ENCODE measurements around the gene RXRG. TPM values are rescaled to one million over a fixed set of nuclear protein-coding genes. Genes with fewer than 3 reads are reported as not detected.

The RXRG gene
- total RNA-seq, 1 donor from 2014 or later, result not detected

DNA sequence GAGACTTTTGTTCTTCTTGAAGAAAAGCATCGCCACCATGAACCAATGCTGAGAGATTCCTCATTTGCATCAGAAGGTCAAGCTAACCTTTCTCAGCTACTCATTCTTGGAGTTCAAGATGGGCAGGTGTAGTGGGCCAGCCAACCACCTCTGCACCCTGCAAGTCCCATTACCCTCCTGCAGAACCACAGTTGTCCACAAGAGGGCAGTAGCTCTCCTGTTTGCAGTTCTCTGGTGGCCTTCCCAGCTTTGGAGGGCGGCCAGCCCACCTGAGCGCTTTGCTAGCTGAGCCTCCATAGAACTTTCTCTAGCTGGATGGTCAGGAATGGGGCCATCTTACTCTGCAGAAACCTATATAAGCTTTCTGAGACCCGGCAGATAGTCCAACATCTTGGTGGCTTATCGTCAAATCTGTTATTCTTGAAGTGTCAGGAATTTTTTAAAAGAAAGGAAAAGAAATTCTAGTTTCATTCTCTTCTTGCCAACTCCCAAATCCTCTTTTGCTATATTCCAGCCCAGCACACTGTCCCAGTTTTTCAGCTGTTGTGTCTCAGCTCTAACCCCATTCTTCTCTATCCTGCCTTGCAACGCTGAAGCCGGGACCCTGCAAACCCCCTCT, 77.4 kb downstream of the RXRG start:
- Mint-ChIP-seq H3K27ac (ENCODE audit: unreplicated experiment) (no peak overlapping the region), H3K27me3 (ENCODE audit: unreplicated experiment) (peaks cover 45% of the 10 kb centered on the region), H3K4me1 (ENCODE audit: unreplicated experiment) (no peaks in the 10 kb centered on the region)

DNA sequence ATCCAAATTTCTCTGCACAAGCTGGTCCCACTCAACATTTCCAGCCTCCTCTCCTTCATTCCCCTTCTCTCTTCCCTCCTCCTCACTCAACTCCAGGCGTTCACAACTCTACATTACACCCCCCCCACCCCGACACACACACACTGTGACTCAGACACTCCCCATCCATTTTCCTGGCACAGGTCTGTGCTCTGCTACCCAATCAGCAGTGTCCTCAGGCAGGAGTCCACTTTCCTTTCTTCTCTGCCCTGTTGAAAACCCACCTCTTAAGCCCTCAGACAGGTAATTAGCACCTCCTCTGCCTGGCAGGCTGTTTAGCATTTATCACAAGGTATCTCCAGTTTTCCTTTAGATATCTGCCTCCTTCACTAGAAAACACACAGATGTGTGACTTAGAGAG, 79.6 kb downstream of the RXRG start:
- peaks cover 34% of the 10 kb centered on the region for H3K27me3 Mint-ChIP-seq (ENCODE audit: unreplicated experiment)
- H3K4me1 Mint-ChIP-seq (ENCODE audit: unreplicated experiment), result no peaks in the 10 kb centered on the region
- H3K27ac Mint-ChIP-seq (ENCODE audit: unreplicated experiment), result no peak overlapping the region
- H3K36me3 Mint-ChIP-seq (ENCODE audit: unreplicated experiment), result no peaks in the 10 kb centered on the region
- DNase-seq (ENCODE audit: extremely low spot score, unreplicated experiment), result peak; percentile 40
- TF ChIP-seq, protein P1, sequence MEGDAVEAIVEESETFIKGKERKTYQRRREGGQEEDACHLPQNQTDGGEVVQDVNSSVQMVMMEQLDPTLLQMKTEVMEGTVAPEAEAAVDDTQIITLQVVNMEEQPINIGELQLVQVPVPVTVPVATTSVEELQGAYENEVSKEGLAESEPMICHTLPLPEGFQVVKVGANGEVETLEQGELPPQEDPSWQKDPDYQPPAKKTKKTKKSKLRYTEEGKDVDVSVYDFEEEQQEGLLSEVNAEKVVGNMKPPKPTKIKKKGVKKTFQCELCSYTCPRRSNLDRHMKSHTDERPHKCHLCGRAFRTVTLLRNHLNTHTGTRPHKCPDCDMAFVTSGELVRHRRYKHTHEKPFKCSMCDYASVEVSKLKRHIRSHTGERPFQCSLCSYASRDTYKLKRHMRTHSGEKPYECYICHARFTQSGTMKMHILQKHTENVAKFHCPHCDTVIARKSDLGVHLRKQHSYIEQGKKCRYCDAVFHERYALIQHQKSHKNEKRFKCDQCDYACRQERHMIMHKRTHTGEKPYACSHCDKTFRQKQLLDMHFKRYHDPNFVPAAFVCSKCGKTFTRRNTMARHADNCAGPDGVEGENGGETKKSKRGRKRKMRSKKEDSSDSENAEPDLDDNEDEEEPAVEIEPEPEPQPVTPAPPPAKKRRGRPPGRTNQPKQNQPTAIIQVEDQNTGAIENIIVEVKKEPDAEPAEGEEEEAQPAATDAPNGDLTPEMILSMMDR (IDR thresholded peaks at IDR 0.05), result no peak
- H3K4me3 Mint-ChIP-seq (ENCODE audit: unreplicated experiment), result no peak overlapping the region
- H3K9me3 Mint-ChIP-seq (ENCODE audit: unreplicated experiment), result no peaks in the 10 kb centered on the region

More for the DNA sequence above, 77.4 kb downstream of the RXRG start:
- DNase-seq (ENCODE audit: extremely low spot score, unreplicated experiment), result no peak
- H3K4me3 Mint-ChIP-seq (ENCODE audit: unreplicated experiment), result no peak overlapping the region
- no peaks in the 10 kb centered on the region for H3K36me3 Mint-ChIP-seq (ENCODE audit: unreplicated experiment)
- no peaks in the 10 kb centered on the region for H3K9me3 Mint-ChIP-seq (ENCODE audit: unreplicated experiment)
- TF ChIP-seq, protein P1 (IDR thresholded peaks at IDR 0.05), result peak; percentile 84

DNA sequence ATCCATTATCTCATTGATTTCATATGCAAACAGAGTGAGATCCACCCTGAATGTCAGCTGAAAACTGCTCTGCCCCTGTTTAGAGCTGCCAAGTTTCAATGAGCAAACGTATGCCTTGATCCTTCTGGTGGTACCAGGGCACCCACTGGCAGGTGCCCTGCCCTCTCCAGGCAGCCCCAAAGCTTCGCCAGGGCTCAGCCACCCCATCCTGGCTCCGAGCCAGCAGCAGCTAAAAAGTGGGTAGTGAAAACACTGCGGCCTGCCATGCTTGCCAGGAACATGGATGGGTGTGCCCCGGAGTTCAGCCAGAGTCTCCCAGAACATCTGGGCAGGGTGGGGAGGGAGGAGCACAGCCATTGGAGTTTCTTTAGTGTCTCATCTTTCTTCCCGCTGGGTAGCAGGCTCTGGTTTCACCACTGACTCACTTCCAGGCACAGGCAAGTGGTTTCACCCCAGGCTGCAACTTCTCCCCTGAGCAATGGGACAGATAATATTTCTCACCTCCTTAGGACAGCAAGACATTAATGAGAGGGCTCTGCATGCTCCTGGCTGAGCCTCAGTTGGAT, 80.3 kb downstream of the RXRG start:
- DNase-seq (ENCODE audit: extremely low spot score, unreplicated experiment), result peak; percentile 83
- no peaks in the 10 kb centered on the region for H3K4me1 Mint-ChIP-seq (ENCODE audit: unreplicated experiment)
- no peaks in the 10 kb centered on the region for H3K9me3 Mint-ChIP-seq (ENCODE audit: unreplicated experiment)
- no peak overlapping the region for H3K27ac Mint-ChIP-seq (ENCODE audit: unreplicated experiment)
- H3K36me3 Mint-ChIP-seq (ENCODE audit: unreplicated experiment), result no peaks in the 10 kb centered on the region
- peaks cover 39% of the 10 kb centered on the region for H3K27me3 Mint-ChIP-seq (ENCODE audit: unreplicated experiment)
- no peak overlapping the region for H3K4me3 Mint-ChIP-seq (ENCODE audit: unreplicated experiment)
- TF ChIP-seq, protein P1 (IDR thresholded peaks at IDR 0.05), result no peak

DNA sequence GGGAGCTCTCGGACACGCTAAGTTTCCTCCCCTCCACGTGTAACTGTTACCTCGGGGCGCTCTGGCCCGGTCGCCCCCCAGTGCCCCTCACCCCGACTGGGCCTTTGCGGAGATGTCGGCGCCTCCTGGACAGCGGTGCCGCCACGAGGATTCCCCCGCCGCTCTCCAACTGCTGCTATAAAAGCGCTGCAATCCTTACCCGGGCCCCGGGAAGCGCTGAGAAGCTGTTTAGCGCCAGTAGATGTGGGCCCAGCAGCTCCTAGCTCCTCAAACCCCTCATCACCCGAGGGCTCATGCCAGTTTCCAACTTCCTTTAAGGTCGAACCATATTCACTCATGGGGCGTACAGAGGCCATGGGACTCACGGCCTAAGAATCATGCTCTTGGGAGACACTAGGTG, 88.0 kb downstream of the RXRG start:
- H3K9me3 Mint-ChIP-seq (ENCODE audit: unreplicated experiment), result no peaks in the 10 kb centered on the region
- TF ChIP-seq, protein P1 (IDR thresholded peaks at IDR 0.05), result no peak
- no peak for DNase-seq (ENCODE audit: extremely low spot score, unreplicated experiment)
- H3K4me1 Mint-ChIP-seq (ENCODE audit: unreplicated experiment), result peaks cover 17% of the 10 kb centered on the region
- no peak overlapping the region for H3K27ac Mint-ChIP-seq (ENCODE audit: unreplicated experiment)
- H3K36me3 Mint-ChIP-seq (ENCODE audit: unreplicated experiment), result no peaks in the 10 kb centered on the region
- peaks cover 79% of the 10 kb centered on the region for H3K27me3 Mint-ChIP-seq (ENCODE audit: unreplicated experiment)
- peak overlapping the region; percentile 18 for H3K4me3 Mint-ChIP-seq (ENCODE audit: unreplicated experiment)

DNA sequence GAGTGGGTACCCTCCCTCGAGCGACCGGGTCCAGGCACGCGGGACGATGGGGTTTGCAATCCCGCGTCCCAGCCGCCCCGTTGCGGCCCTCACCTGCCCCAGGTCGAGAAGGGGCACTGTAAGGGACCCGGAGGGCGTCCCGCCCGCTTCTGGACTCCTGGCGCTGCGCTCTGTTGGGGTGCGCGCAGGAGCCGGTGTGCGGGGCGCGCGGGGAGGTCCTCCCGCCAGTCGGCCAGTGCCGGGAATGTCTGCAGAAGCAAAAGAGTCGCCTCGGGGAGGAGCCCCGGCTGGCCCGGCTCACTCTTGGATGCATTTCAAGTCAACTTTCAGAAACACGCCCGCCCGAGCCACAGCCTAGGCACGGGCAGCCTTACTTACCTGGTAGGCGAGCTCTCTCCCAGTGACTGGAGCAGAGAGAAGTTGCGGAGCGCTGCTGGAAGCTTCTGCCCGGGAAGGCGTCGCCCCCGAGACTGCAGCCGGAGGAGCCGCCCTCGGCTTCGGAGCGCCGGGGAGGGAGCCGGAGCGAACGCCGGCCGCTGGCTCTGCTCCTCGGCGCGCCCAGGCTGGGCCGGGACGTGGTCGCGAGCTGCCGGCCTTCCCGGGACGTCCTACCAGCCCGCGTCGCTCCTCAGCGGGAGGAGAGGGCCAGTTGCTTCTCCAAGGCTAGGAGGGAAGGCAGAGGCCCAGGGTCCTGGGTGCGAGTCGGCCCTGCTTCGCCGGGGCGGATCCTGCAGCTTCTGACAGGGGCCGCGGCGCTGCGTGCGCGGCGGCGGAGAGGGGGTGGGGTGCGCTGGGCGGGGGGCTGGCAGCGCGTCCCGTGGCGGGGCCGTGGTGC, 88.7 kb downstream of the RXRG start, which contains the start of gene LMX1A:
LMX1A (minus strand) TSS at position 739 of the 835 bp plus-strand sequence. CDS start 1,156 bp downstream, outside the sequence.
- no peak within 1 kb of the TSS for H3K27ac Mint-ChIP-seq (ENCODE audit: unreplicated experiment)
- peak within 1 kb of the TSS; percentile 34 for H3K4me3 Mint-ChIP-seq (ENCODE audit: unreplicated experiment)
- peaks cover 17% of the 10 kb centered on the region for H3K4me1 Mint-ChIP-seq (ENCODE audit: unreplicated experiment)
- H3K9me3 Mint-ChIP-seq (ENCODE audit: unreplicated experiment), result no peaks in the 10 kb centered on the region
- peaks cover 83% of the 10 kb centered on the region for H3K27me3 Mint-ChIP-seq (ENCODE audit: unreplicated experiment)
- TF ChIP-seq, protein P1 (IDR thresholded peaks at IDR 0.05), result no peak
- H3K36me3 Mint-ChIP-seq (ENCODE audit: unreplicated experiment), result no peaks in the 10 kb centered on the region
- DNase-seq (ENCODE audit: extremely low spot score, unreplicated experiment), result no peak

Measured in osteocyte (in vitro differentiated cells).